BJ (cell line): ENCODE data around the gene ATP2C2. TPM values are rescaled to one million over a fixed set of nuclear protein-coding genes. Genes with fewer than 3 reads are reported as not detected.

ENCODE experiments used
- CTCF ChIA-PET: fragments of 350-600 bp; formaldehyde crosslinking; extraction: SDS; loops from one replicate; lab custom pipeline; 2021; ENCODE audit warnings: antibody characterized with exemption, inconsistent platforms; lab: Yijun Ruan, JAX
- POLR2A ChIA-PET: fragments of 300-600 bp; sonication (Branson Sonifier 250); formaldehyde crosslinking; extraction: SDS; loops from one replicate; lab custom pipeline; 2021; ENCODE audit warnings: antibody characterized with exemption; lab: Charles Lee
- DNase-seq: peaks from one replicate; pipeline ENCODE4 v3.0.0-alpha.2; 2011; ENCODE audit warnings: low read depth
- H3K27me3 ChIP-seq: 2 replicates; pipeline ENCODE4 v1.6.0; 2011; ENCODE audit warnings: low read length; ENCODE audit not compliant: control insufficient read depth, insufficient read depth
- H3K36me3 ChIP-seq: 2 replicates; pipeline ENCODE4 v1.5.1; 2011; ENCODE audit warnings: low read length; ENCODE audit not compliant: control insufficient read depth, insufficient read depth
- H3K4me3 ChIP-seq: 2 replicates; pipeline ENCODE4 v1.5.1; 2011; ENCODE audit warnings: low read depth, mild to moderate bottlenecking, control low read depth, low read length
- CTCF ChIP-seq: IDR thresholded peaks from 2 replicates; pipeline ENCODE4 v1.5.1; 2011; ENCODE audit warnings: low read depth, mild to moderate bottlenecking, control low read depth, inconsistent platforms, low read length, moderate library complexity; ENCODE audit not compliant: insufficient read depth
- polyA plus RNA-seq: library from polyadenylated mRNA; depleted of rRNA; stranded (reverse); fragments of >200 nt; gene quantifications from 2 replicates; pipeline ENCODE4 v1.2.3, GENCODE V29; 2011

Gene ATP2C2
- polyA plus RNA-seq, 1 experiment: not detected

GRCh38 chr16:84355149-84355548 is 13.2 kb upstream of the ATP2C2 start:
- Histone ChIP-seq H3K4me3 (no peak overlapping the region), H3K36me3 (no peaks in the 10 kb centered on the region), H3K27me3 (peaks cover under 1% of the 10 kb centered on the region; the same call in 1 of the 2 replicates)
- no peak for TF ChIP-seq CTCF
- no peak for DNase-seq
- ChIA-PET CTCF (no interaction called here), POLR2A (no interaction called here)

- POLR2A ChIA-PET: no interaction called here
- CTCF ChIA-PET: no interaction called here
- Histone ChIP-seq H3K4me3 (no peak overlapping the region), H3K27me3 (peaks cover 2% of the 10 kb centered on the region; the same call in 1 of the 2 replicates), H3K36me3 (no peaks in the 10 kb centered on the region)
- no peak for TF ChIP-seq CTCF
- no peak for DNase-seq
Observed at GRCh38 chr16:84356176-84356575, 12.2 kb upstream of the ATP2C2 start.

- TF ChIP-seq CTCF: no peak
- Histone ChIP-seq H3K27me3 (peaks cover 2% of the 10 kb centered on the region; the same call in 1 of the 2 replicates), H3K36me3 (no peaks in the 10 kb centered on the region), H3K4me3 (no peak overlapping the region)
- POLR2A ChIA-PET: no interaction called here
- no peak for DNase-seq
- CTCF ChIA-PET: no interaction called here
Observed at GRCh38 chr16:84356591-84357116, 11.7 kb upstream of the ATP2C2 start.

GRCh38 chr16:84357191-84357651 is 11.1 kb upstream of the ATP2C2 start:
- no peaks in the 10 kb centered on the region for H3K36me3 ChIP-seq
- no peak overlapping the region for H3K4me3 ChIP-seq
- H3K27me3 ChIP-seq: peaks cover 2% of the 10 kb centered on the region; the same call in 1 of the 2 replicates
- no peak for TF ChIP-seq CTCF
- DNase-seq: no peak
- ChIA-PET CTCF (no interaction called here), POLR2A (no interaction called here)

- TF ChIP-seq CTCF: no peak
- Histone ChIP-seq H3K4me3 (no peak overlapping the region), H3K27me3 (peaks cover 2% of the 10 kb centered on the region; the same call in 1 of the 2 replicates), H3K36me3 (no peaks in the 10 kb centered on the region)
- no peak for DNase-seq
- CTCF ChIA-PET: no interaction called here
- POLR2A ChIA-PET: no interaction called here
Observed at GRCh38 chr16:84358601-84359295, 9.6 kb upstream of the ATP2C2 start.
